ENCODE results near the gene TEX26.

DNA sequence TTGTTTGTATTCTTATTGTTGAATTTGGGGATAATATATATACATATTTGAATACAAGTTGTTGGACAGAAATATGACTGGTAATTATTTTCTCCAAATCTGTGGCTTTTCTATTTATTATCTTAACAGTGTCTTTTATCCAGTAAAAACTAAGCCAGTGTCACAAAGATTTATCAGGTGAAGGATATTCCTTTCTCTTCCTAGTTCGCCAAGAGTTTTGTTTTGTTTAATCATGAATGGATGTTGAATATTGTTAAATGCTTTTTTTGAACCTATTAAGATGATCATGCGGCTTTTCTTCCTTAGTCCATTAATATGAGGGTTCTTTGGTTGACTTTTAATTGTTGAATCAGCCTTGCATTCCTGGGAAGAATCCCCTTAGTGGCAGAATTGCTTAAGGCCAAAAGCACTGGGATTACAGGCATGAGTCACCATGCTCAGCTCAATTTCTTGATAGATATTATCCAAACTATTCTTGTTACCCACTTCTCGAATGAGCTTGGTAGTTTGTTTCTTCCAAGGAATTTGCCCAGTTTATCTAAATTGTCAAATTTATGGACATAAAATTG, 53.3 kb downstream of the TEX26 start:
- TF ChIP-seq EZH2 (IDR thresholded peaks at IDR 0.05) (no peak), POLR2AphosphoS5 (IDR thresholded peaks at IDR 0.05; ENCODE audit: borderline replicate concordance, low read depth, low read length) (no peak)
